Measurements from ENCODE around the gene SNRPD3. TPM values are rescaled to one million over a fixed set of nuclear protein-coding genes. Genes with fewer than 3 reads are reported as not detected.

The SNRPD3 gene
- total and polyA plus RNA-seq, 9 of the 15 experiments (the other 6 are each of a cell fraction or from before 2014, with no cell fraction given) = 131 to 366 (median 274) TPM

- no peak for TF ChIP-seq ARID3A (IDR thresholded peaks at IDR 0.05; ENCODE audit: borderline replicate concordance, low read depth, low read length)
- peak in 1 of 2 experiments; percentile 61; a peak in 1 of 3 replicates for TF ChIP-seq CBX3 (IDR thresholded peaks at IDR 0.05; ENCODE audit: borderline replicate concordance in 1 of 2, low read length in 2 of 2)
- TF ChIP-seq ZBTB43 (CRISPR knock-in tag; IDR thresholded peaks at IDR 0.05) = no peak
- no peak for TF ChIP-seq ATF1 (CRISPR knock-in tag; IDR thresholded peaks at IDR 0.05)
- TF ChIP-seq ATF1 (tag; IDR thresholded peaks at IDR 0.05) = peak; percentile 79
- TF ChIP-seq SMAD2 (IDR thresholded peaks at IDR 0.05; ENCODE audit: low read depth, low read length) = no peak
- TF ChIP-seq NFIC (IDR thresholded peaks at IDR 0.05) = peak; percentile 88
- no peak for TF ChIP-seq MEF2A (IDR thresholded peaks at IDR 0.05; ENCODE audit: control insufficient read depth, low read depth, low read length)
- TF ChIP-seq GATAD2B (IDR thresholded peaks at IDR 0.05; ENCODE audit: borderline replicate concordance) = no peak
- no peak for TF ChIP-seq SRSF9 (IDR thresholded peaks at IDR 0.05; ENCODE audit: borderline replicate concordance, low read depth, low read length)
- no peak for TF ChIP-seq MITF (IDR thresholded peaks at IDR 0.05)
- no peak for TF ChIP-seq FUS (optimal IDR thresholded peaks at IDR 0.05; ENCODE audit: low read depth, low read length)
- TF ChIP-seq CHCHD3 (CRISPR knock-in tag; IDR thresholded peaks at IDR 0.05) = no peak
- no peak for TF ChIP-seq PATZ1 (CRISPR knock-in tag; IDR thresholded peaks at IDR 0.05; ENCODE audit: borderline replicate concordance)
- no peak for TF ChIP-seq LARP7 (IDR thresholded peaks at IDR 0.05)
- peak; percentile 69; the same call in 1 of the 2 replicates for TF ChIP-seq POLR2AphosphoS5 (IDR thresholded peaks at IDR 0.05; ENCODE audit: control insufficient read depth, insufficient read depth, low read depth, low read length)
- no peak for TF ChIP-seq ZNF79 (CRISPR knock-in tag; IDR thresholded peaks at IDR 0.05; ENCODE audit: low read depth)
- TF ChIP-seq ZNF165 (CRISPR knock-in tag; IDR thresholded peaks at IDR 0.05; ENCODE audit: borderline replicate concordance) = no peak
- TF ChIP-seq MECOM (CRISPR knock-in tag; IDR thresholded peaks at IDR 0.05) = no peak
- no peak for TF ChIP-seq ZC3H11A (IDR thresholded peaks at IDR 0.05; ENCODE audit: low read depth, low read length)
- peak; percentile 91 for TF ChIP-seq PHF20 (IDR thresholded peaks at IDR 0.05; ENCODE audit: partially characterized antibody)
- no peak for TF ChIP-seq ZSCAN32 (CRISPR knock-in tag; IDR thresholded peaks at IDR 0.05)
- no peak for TF ChIP-seq HNRNPK (IDR thresholded peaks at IDR 0.05; ENCODE audit: low read depth, low read length, poor library complexity, severe bottlenecking)
Observed at GRCh38 chr22:24555165-24556039, at the start of gene SNRPD3 (continued).
